Measurements from ENCODE around the gene PLBD2. TPM values are rescaled to one million over a fixed set of nuclear protein-coding genes. Genes with fewer than 3 reads are reported as not detected.
A peak's percentile ranks its signal among the peaks of the same experiment; 100 is the strongest.

PLBD2 gene
- total and polyA plus RNA-seq, 9 of the 15 experiments (the other 6 are each of a cell fraction or from before 2014, with no cell fraction given), result 2.4 to 37.4 (median 6.0) TPM

DNA sequence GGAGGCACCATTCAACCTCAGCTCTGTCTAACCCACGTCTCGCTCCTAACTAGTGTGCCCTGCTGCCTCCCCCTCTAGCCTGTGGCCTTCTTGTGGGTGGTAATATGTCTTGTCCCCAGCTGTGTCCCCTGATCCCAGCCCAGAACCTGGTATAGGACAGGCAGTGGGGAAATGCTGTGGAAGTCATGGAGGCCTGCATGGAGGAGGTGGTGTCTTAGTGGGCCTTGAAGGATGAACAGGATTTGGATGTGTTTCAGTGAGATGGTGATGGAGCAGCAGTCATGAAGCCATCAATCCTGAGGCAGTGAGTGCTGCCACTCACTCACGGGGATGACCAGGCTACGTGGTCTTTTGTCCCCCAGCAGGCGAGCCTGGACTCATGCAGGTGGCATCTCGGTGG is 13.4 kb downstream of the PLBD2 start (continued):
- TF ChIP-seq, protein P1, sequence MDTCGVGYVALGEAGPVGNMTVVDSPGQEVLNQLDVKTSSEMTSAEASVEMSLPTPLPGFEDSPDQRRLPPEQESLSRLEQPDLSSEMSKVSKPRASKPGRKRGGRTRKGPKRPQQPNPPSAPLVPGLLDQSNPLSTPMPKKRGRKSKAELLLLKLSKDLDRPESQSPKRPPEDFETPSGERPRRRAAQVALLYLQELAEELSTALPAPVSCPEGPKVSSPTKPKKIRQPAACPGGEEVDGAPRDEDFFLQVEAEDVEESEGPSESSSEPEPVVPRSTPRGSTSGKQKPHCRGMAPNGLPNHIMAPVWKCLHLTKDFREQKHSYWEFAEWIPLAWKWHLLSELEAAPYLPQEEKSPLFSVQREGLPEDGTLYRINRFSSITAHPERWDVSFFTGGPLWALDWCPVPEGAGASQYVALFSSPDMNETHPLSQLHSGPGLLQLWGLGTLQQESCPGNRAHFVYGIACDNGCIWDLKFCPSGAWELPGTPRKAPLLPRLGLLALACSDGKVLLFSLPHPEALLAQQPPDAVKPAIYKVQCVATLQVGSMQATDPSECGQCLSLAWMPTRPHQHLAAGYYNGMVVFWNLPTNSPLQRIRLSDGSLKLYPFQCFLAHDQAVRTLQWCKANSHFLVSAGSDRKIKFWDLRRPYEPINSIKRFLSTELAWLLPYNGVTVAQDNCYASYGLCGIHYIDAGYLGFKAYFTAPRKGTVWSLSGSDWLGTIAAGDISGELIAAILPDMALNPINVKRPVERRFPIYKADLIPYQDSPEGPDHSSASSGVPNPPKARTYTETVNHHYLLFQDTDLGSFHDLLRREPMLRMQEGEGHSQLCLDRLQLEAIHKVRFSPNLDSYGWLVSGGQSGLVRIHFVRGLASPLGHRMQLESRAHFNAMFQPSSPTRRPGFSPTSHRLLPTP (IDR thresholded peaks at IDR 0.05; ENCODE audit: borderline replicate concordance, extremely low read depth, insufficient read length), result peak; percentile 20
- TF ChIP-seq ZMIZ1 (IDR thresholded peaks at IDR 0.05; ENCODE audit: low read depth in 2 of 2, low read length in 2 of 2) (no peak), NUFIP1 (IDR thresholded peaks at IDR 0.05; ENCODE audit: partially characterized antibody) (no peak)

DNA sequence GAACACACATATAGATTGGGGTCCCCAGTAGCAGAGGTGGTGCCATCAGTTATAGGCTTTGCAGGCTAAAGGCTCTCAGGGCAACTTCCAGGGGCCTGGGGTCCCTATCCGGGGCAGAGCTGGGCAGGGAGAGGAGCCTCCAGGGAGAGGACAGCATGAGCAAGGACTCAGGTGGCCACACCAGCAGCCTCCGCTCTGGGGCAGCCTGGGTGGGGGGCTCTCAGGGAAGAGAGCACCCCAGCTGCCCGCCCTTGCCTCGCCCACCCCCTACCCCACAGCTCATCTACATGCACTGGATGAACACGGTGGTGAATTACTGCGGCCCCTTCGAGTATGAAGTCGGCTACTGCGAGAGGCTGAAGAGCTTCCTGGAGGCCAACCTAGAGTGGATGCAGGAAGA is 14.0 kb downstream of the PLBD2 start:
- Histone ChIP-seq H3K27ac (ENCODE audit: extremely low read depth, low read depth, low read length) (no peak overlapping the region), H3K36me3 (ENCODE audit: control insufficient read depth, insufficient read depth, low read length) (peaks cover 64% of the 10 kb centered on the region; the same call in 2 of the 3 replicates), H3K4me3 (no peak overlapping the region), H2AFZ (ENCODE audit: low read depth, low read length) (no peak overlapping the region), H3K79me2 (ENCODE audit: control insufficient read depth, insufficient read depth, low read length) (no peaks in the 10 kb centered on the region), H3K4me2 (ENCODE audit: insufficient read depth, low read length) (no peak overlapping the region), H3K9me1 (ENCODE audit: control insufficient read depth, insufficient read depth, low read length) (no peaks in the 10 kb centered on the region), H4K20me1 (replicated peaks; ENCODE audit: control insufficient read depth, insufficient read depth, low read length) (0 out of 2 replicates have a peak, but pooled peaks cover 3% of the 10 kb centered on the region), H3K27me3 (ENCODE audit: control insufficient read depth in 2 of 2, insufficient read depth in 2 of 2, low read length in 2 of 2) (no peaks in the 10 kb centered on the region), H3K9me3 (replicated peaks; ENCODE audit: control insufficient read depth, insufficient read depth, low read depth, low read length) (no peaks in the 10 kb centered on the region), H3K9ac (ENCODE audit: insufficient read depth in 1 of 2, low read depth in 2 of 2, low read length in 2 of 2) (no peak overlapping the region), H3K4me1 (replicated peaks in 1 of 2; ENCODE audit: control insufficient read depth in 2 of 2, insufficient read depth in 2 of 2, low read length in 2 of 2) (no peaks in the 10 kb centered on the region; a peak in 1 of 5 replicates)
- DNase-seq (ENCODE audit: extremely low read depth in 1 of 4, low spot score in 3 of 4) (no peak), FAIRE-seq (no peak), ATAC-seq (no peak)
- 92% methylated on average over 9 of the region's 9 CpGs for WGBS (ENCODE audit: insufficient coverage, low coverage, missing lambda C conversion rate)
- ChIA-PET CTCF (ENCODE audit: low intra/inter-chr PET ratio) (no interaction called here), POLR2A (no interaction called here)
- in situ Hi-C loops (cut with MboI) (no loop called here), intact Hi-C loops (cut with micrococcal nuclease) (no loop called here)
- no TSS peak for BruUV-seq (replicated peaks)
- TF ChIP-seq CREB1 (IDR thresholded peaks at IDR 0.05) (no peak), CREB1 (CRISPR knock-in tag; IDR thresholded peaks at IDR 0.05) (no peak), FOXO4 (CRISPR knock-in tag; IDR thresholded peaks at IDR 0.05) (no peak), ARID3A (IDR thresholded peaks at IDR 0.05; ENCODE audit: borderline replicate concordance, low read depth, low read length) (no peak), ZNF165 (CRISPR knock-in tag; IDR thresholded peaks at IDR 0.05; ENCODE audit: borderline replicate concordance) (no peak), NONO (IDR thresholded peaks at IDR 0.05; ENCODE audit: low read depth in 2 of 2, low read length in 1 of 2) (no peak)

Measured in K562 (cell line).